BLaER1 (cell line): ENCODE measurements around the gene HIVEP3.

Experiments used
- H3K27ac ChIP-seq: shearing (Covaris generic); formaldehyde crosslinking; 2 replicates; pipeline ENCODE4 v1.8.1; 2022
- H3K27me3 ChIP-seq: shearing (Covaris generic); formaldehyde crosslinking; 2 replicates; pipeline ENCODE4 v1.8.1; 2022
- H3K36me3 ChIP-seq: shearing (Covaris generic); formaldehyde crosslinking; 2 replicates; pipeline ENCODE4 v1.8.1; 2022
- H3K4me1 ChIP-seq: shearing (Covaris generic); formaldehyde crosslinking; 2 replicates; pipeline ENCODE4 v1.8.1; 2022
- H3K4me2 ChIP-seq: shearing (Covaris generic); formaldehyde crosslinking; 2 replicates; pipeline ENCODE4 v1.8.1; 2022
- H3K4me3 ChIP-seq: shearing (Covaris generic); formaldehyde crosslinking; 2 replicates; pipeline ENCODE4 v1.8.1; 2022
- H3K9ac ChIP-seq: shearing (Covaris generic); formaldehyde crosslinking; 2 replicates; pipeline ENCODE4 v1.8.1; 2022
- H3K9me3 ChIP-seq: shearing (Covaris generic); formaldehyde crosslinking; 2 replicates; pipeline ENCODE4 v1.8.1; 2022
- H4K20me1 ChIP-seq: shearing (Covaris generic); formaldehyde crosslinking; 2 replicates; pipeline ENCODE4 v1.8.1; 2022
- Cebpa-rat ChIP-seq: shearing (Covaris generic); IDR thresholded peaks from 2 replicates; pipeline ENCODE4 v1.8.1; 2022

The HIVEP3 gene

GRCh38 chr1:41523949-41524675 is 394.6 kb downstream of the HIVEP3 start:
- H3K4me1 ChIP-seq = peaks cover under 1% of the 10 kb centered on the region; the same call in 1 of the 2 replicates
- H3K27me3 ChIP-seq = no peaks in the 10 kb centered on the region
- peaks cover 5% of the 10 kb centered on the region; the same call in 1 of the 2 replicates for H3K36me3 ChIP-seq
- no peaks in the 10 kb centered on the region for H3K9me3 ChIP-seq
- no peak overlapping the region for H3K4me3 ChIP-seq
- H3K27ac ChIP-seq = no peak overlapping the region
- no peak overlapping the region for H3K9ac ChIP-seq
- no peak overlapping the region for H3K4me2 ChIP-seq
- H4K20me1 ChIP-seq = no peaks in the 10 kb centered on the region
- no peak for TF ChIP-seq Cebpa-rat

GRCh38 chr1:41523071-41523470 is 395.7 kb downstream of the HIVEP3 start:
- H4K20me1 ChIP-seq = no peaks in the 10 kb centered on the region
- H3K9me3 ChIP-seq = no peaks in the 10 kb centered on the region
- H3K27me3 ChIP-seq = no peaks in the 10 kb centered on the region
- H3K4me1 ChIP-seq = peaks cover 11% of the 10 kb centered on the region; the same call in 1 of the 2 replicates
- TF ChIP-seq Cebpa-rat = no peak
- H3K4me2 ChIP-seq = no peak overlapping the region
- no peak overlapping the region for H3K27ac ChIP-seq
- peaks cover 5% of the 10 kb centered on the region; the same call in 1 of the 2 replicates for H3K36me3 ChIP-seq
- H3K4me3 ChIP-seq = no peak overlapping the region
- H3K9ac ChIP-seq = no peak overlapping the region

- H3K4me2 ChIP-seq = no peak overlapping the region
- H3K36me3 ChIP-seq = peaks cover 5% of the 10 kb centered on the region; the same call in 1 of the 2 replicates
- peaks cover 22% of the 10 kb centered on the region for H3K4me1 ChIP-seq
- H3K27ac ChIP-seq = no peak overlapping the region; the same call in 1 of the 2 replicates
- TF ChIP-seq Cebpa-rat = no peak
- H3K27me3 ChIP-seq = no peaks in the 10 kb centered on the region
- no peaks in the 10 kb centered on the region for H3K9me3 ChIP-seq
- H3K9ac ChIP-seq = no peak overlapping the region
- no peak overlapping the region for H3K4me3 ChIP-seq
- no peaks in the 10 kb centered on the region for H4K20me1 ChIP-seq
Observed at GRCh38 chr1:41521766-41522165, 397.0 kb downstream of the HIVEP3 start.

- no peaks in the 10 kb centered on the region for H3K9me3 ChIP-seq
- H3K9ac ChIP-seq = no peak overlapping the region
- no peaks in the 10 kb centered on the region for H4K20me1 ChIP-seq
- no peak overlapping the region for H3K4me3 ChIP-seq
- no peak for TF ChIP-seq Cebpa-rat
- peaks cover 5% of the 10 kb centered on the region; the same call in 1 of the 2 replicates for H3K36me3 ChIP-seq
- peaks cover 28% of the 10 kb centered on the region for H3K4me1 ChIP-seq
- no peak overlapping the region for H3K27ac ChIP-seq
- H3K4me2 ChIP-seq = no peak overlapping the region
- H3K27me3 ChIP-seq = no peaks in the 10 kb centered on the region
Observed at GRCh38 chr1:41520951-41521752, 397.6 kb downstream of the HIVEP3 start.

- no peak overlapping the region for H3K4me2 ChIP-seq
- no peak for TF ChIP-seq Cebpa-rat
Observed at GRCh38 chr1:41519667-41520066, 399.1 kb downstream of the HIVEP3 start.

GRCh38 chr1:41518471-41518870 is 400.3 kb downstream of the HIVEP3 start:
- Histone ChIP-seq H3K9ac (no peak overlapping the region), H3K9me3 (no peaks in the 10 kb centered on the region), H3K36me3 (peaks cover 5% of the 10 kb centered on the region; the same call in 1 of the 2 replicates), H3K27ac (no peak overlapping the region), H3K4me3 (no peak overlapping the region), H3K4me2 (peak overlapping the region; percentile 36; the same call in 1 of the 2 replicates), H3K27me3 (no peaks in the 10 kb centered on the region), H4K20me1 (no peaks in the 10 kb centered on the region), H3K4me1 (peaks cover 34% of the 10 kb centered on the region)
- TF ChIP-seq Cebpa-rat = no peak

More at GRCh38 chr1:41519667-41520066, 399.1 kb downstream of the HIVEP3 start:
- Histone ChIP-seq H3K36me3 (peaks cover 5% of the 10 kb centered on the region; the same call in 1 of the 2 replicates), H3K27ac (no peak overlapping the region), H3K4me1 (peaks cover 34% of the 10 kb centered on the region), H4K20me1 (no peaks in the 10 kb centered on the region), H3K9ac (no peak overlapping the region), H3K4me3 (no peak overlapping the region), H3K9me3 (no peaks in the 10 kb centered on the region), H3K27me3 (no peaks in the 10 kb centered on the region)

- Histone ChIP-seq H3K27me3 (no peaks in the 10 kb centered on the region), H3K9ac (0 out of 2 replicates have a peak overlapping the region, but pooled peaks have one; percentile 42), H3K4me2 (peak overlapping the region; percentile 81), H4K20me1 (no peaks in the 10 kb centered on the region), H3K4me3 (peak overlapping the region; percentile 54; the same call in 1 of the 2 replicates), H3K4me1 (peaks cover 34% of the 10 kb centered on the region), H3K9me3 (no peaks in the 10 kb centered on the region), H3K36me3 (peaks cover 3% of the 10 kb centered on the region; the same call in 1 of the 2 replicates), H3K27ac (no peak overlapping the region)
- TF ChIP-seq Cebpa-rat = no peak
Observed at GRCh38 chr1:41517062-41517438, 401.7 kb downstream of the HIVEP3 start.

GRCh38 chr1:41516168-41517061 is 402.3 kb downstream of the HIVEP3 start:
- H3K27me3 ChIP-seq = no peaks in the 10 kb centered on the region
- H3K27ac ChIP-seq = 0 out of 2 replicates have a peak overlapping the region, but pooled peaks have one; percentile 41
- H3K36me3 ChIP-seq = peaks cover 3% of the 10 kb centered on the region; the same call in 1 of the 2 replicates
- H3K4me2 ChIP-seq = peak overlapping the region; percentile 81
- peak overlapping the region; percentile 54 for H3K4me3 ChIP-seq
- peaks cover 34% of the 10 kb centered on the region for H3K4me1 ChIP-seq
- peak overlapping the region; percentile 42; the same call in 1 of the 2 replicates for H3K9ac ChIP-seq
- no peaks in the 10 kb centered on the region for H4K20me1 ChIP-seq
- H3K9me3 ChIP-seq = no peaks in the 10 kb centered on the region
- TF ChIP-seq Cebpa-rat = no peak

GRCh38 chr1:41515778-41516167 is 402.9 kb downstream of the HIVEP3 start:
- TF ChIP-seq Cebpa-rat = no peak
- Histone ChIP-seq H3K36me3 (peaks cover 3% of the 10 kb centered on the region; the same call in 1 of the 2 replicates), H3K27ac (no peak overlapping the region), H3K4me3 (no peak overlapping the region), H3K4me2 (peak overlapping the region; percentile 81), H3K4me1 (peaks cover 34% of the 10 kb centered on the region), H3K27me3 (no peaks in the 10 kb centered on the region), H3K9ac (no peak overlapping the region), H3K9me3 (no peaks in the 10 kb centered on the region), H4K20me1 (no peaks in the 10 kb centered on the region)
